Measurements from ENCODE around the gene FOCAD. TPM values are rescaled to one million over a fixed set of nuclear protein-coding genes. Genes with fewer than 3 reads are reported as not detected.
A peak's percentile ranks its signal among the peaks of the same experiment; 100 is the strongest.

FOCAD gene
- polyA plus RNA-seq, 3 donors = 6.6 to 8.0 (median 7.9) TPM

- no peak overlapping the region for H3K27ac ChIP-seq (ENCODE audit: low read depth, low read length)
Observed at GRCh38 chr9:21015995-21016394, 331.9 kb downstream of the FOCAD start.

GRCh38 chr9:21016701-21017491 lies 332.8 kb downstream of the FOCAD start:
- no peak overlapping the region for H3K27ac ChIP-seq (ENCODE audit: low read depth, low read length)
- 75 to 86% (median 79%) methylated on average over 2 of the region's 2 CpGs for WGBS, 3 donors

GRCh38 chr9:21018177-21018576 lies 334.1 kb downstream of the FOCAD start:
- H3K27ac ChIP-seq (ENCODE audit: low read depth, low read length) = no peak overlapping the region
- 83 to 92% (median 91%) methylated on average over 2 of the region's 2 CpGs for WGBS, 3 donors

GRCh38 chr9:21023861-21024260 lies 339.8 kb downstream of the FOCAD start:
- whole genome bisulfite sequencing, 3 donors = 60 to 86% (median 67%) methylated on average over 2 of the region's 2 CpGs
- H3K27ac ChIP-seq (ENCODE audit: low read depth, low read length) = no peak overlapping the region

GRCh38 chr9:21027295-21027694 lies 343.2 kb downstream of the FOCAD start:
- no peak overlapping the region for H3K27ac ChIP-seq (ENCODE audit: low read depth, low read length)
- WGBS, 3 donors = 81 to 89% (median 85%) methylated on average over 4 of the region's 4 CpGs

GRCh38 chr9:21028466-21028865 lies 344.4 kb downstream of the FOCAD start:
- no peak overlapping the region for H3K27ac ChIP-seq (ENCODE audit: low read depth, low read length)

GRCh38 chr9:21029661-21030060 lies 345.6 kb downstream of the FOCAD start:
- WGBS, 3 donors = 69 to 81% (median 80%) methylated on average over 8 of the region's 8 CpGs
- H3K27ac ChIP-seq (ENCODE audit: low read depth, low read length) = no peak overlapping the region

More at GRCh38 chr9:21028466-21028865, 344.4 kb downstream of the FOCAD start:
- 50 to 53% (median 52%) methylated on average over 3 of the region's 3 CpGs for WGBS, 3 donors

- H3K27ac ChIP-seq (ENCODE audit: low read depth, low read length) = no peak overlapping the region
- 72 to 81% (median 73%) methylated on average over 5 of the region's 5 CpGs for WGBS, 3 donors
Observed at GRCh38 chr9:21030389-21031035, 346.5 kb downstream of the FOCAD start.

- peak within 1 kb of the TSS; percentile 15 for H3K27ac ChIP-seq (ENCODE audit: low read depth, low read length)
- WGBS, 3 donors = 5 to 16% (median 7%) methylated on average over 29 to 46 of the region's 46 CpGs
Observed at GRCh38 chr9:21031091-21031807, 347.2 kb downstream of the FOCAD start, which contains the start of gene HACD4. Gene HACD4 (minus strand): TSS chr9:21031640. CDS start chr9:21031590, 50 bp downstream.

GRCh38 chr9:21031808-21032183 lies 347.7 kb downstream of the FOCAD start:
- peak overlapping the region; percentile 15 for H3K27ac ChIP-seq (ENCODE audit: low read depth, low read length)
- 67 to 69% (median 67%) methylated on average over 22 of the region's 22 CpGs for WGBS, 3 donors

GRCh38 chr9:21037278-21037677 lies 353.2 kb downstream of the FOCAD start:
- WGBS, 3 donors = 93 to 95% (median 94%) methylated on average over 2 of the region's 2 CpGs
- H3K27ac ChIP-seq (ENCODE audit: low read depth, low read length) = no peak overlapping the region

- WGBS, 3 donors = 94 to 98% (median 95%) methylated on average over 1 of the region's 1 CpG
- H3K27ac ChIP-seq (ENCODE audit: low read depth, low read length) = no peak overlapping the region
Observed at GRCh38 chr9:21039302-21039701, 355.2 kb downstream of the FOCAD start.

GRCh38 chr9:21042466-21042865 lies 358.4 kb downstream of the FOCAD start:
- no peak overlapping the region for H3K27ac ChIP-seq (ENCODE audit: low read depth, low read length)
- 84 to 94% (median 94%) methylated on average over 4 of the region's 4 CpGs for WGBS, 3 donors

- no peak overlapping the region for H3K27ac ChIP-seq (ENCODE audit: low read depth, low read length)
- 62 to 95% (median 95%) methylated on average over 3 of the region's 3 CpGs for WGBS, 3 donors
Observed at GRCh38 chr9:21043841-21044240, 359.8 kb downstream of the FOCAD start.

Other genes with a start within 250 kb of the FOCAD start
- gene MLLT3, start 61.8 kb upstream of the FOCAD start, polyA plus RNA-seq = 10 to 100 TPM in 1 of 3 donors, 1 to 10 TPM in 2; 2.5 to 10.7 (median 5.9) TPM